DMS114 treated with DMSO at 0.1 percent for 48 hours (cell line): Measurements from ENCODE around the gene DRD2.

Source experiments
- DNase-seq: peaks from one replicate; lab custom pipeline; 2025; ENCODE audit not compliant: unreplicated experiment; lab: John Stamatoyannopoulos, UW

Gene DRD2

DNA sequence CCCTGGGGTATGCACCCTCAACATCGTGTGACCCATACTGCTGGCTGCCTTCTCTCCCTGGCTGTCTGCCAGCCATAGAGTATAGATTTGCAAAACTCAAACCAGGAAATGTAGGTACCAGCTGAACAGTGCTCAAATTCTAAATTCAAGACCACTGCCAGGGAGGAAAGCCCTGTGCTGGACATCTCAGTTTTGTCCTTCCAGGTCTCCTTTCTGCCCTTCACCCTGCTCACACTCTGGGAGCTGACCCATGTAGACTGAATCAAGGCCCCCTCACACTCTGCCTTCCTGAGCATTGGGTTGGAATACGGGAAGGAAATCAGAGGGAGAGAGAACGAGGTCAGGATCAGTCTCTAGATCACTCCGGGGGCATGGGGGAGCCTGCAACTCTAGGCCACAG is 12.4 kb upstream of the DRD2 start:
- no peak for DNase-seq

DNA sequence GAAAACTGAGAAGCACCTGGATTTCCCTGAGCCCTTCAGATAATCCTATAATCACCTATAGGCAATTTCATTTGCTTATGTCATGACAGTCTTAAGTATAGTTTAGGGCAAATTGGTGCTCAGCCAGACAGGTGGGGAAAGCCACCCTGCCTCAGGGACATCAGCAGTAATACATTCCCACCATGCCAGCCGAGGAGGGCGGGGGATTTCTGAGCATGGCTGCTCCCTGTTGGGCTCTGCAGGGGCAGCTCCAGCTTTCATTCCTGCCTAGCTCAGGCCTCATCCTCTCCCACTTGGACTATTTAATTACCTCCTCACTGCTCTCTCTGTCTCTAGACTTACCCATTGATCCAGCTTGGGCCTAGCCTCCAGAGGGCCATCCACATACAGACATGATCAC is 9.0 kb upstream of the DRD2 start:
- no peak for DNase-seq

DNA sequence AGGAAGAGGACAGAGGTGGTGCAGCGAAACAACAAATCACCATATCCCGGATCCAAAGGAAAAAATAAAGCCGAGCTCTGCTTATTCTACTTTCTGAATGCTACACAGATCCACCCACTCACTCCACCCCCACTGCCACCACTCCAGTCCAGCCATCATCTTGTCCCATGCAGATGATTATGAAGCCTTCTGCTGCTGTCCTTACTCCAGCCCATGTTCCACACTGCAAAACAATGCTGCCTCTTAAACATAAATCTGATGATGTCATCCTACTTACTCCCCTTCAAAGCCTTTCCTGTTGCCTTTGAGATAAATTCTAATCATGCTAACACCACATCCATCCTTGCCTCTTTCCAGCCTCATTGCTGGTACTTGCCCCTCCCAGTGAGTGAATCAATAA is 6.5 kb upstream of the DRD2 start:
- DNase-seq = no peak

DNA sequence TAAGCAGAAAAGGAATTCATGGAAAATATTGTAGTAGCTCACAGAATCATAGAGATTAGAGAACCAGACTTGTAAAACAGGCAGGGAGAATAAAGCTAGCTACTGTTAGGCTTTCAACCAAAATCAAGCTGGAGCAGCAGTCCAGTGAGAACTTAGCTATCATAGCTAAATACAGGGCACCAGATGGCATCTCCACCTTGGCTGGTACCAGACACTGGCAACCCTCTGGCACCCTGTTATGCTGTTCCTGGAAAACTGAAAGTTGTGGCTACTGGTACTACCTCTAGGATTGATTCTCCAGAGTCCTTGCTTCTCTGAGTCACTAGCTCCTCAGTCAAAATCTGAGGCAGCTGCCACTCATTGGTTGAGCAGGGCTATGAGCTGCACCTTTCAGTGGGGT is 6.0 kb upstream of the DRD2 start:
- no peak for DNase-seq

DNA sequence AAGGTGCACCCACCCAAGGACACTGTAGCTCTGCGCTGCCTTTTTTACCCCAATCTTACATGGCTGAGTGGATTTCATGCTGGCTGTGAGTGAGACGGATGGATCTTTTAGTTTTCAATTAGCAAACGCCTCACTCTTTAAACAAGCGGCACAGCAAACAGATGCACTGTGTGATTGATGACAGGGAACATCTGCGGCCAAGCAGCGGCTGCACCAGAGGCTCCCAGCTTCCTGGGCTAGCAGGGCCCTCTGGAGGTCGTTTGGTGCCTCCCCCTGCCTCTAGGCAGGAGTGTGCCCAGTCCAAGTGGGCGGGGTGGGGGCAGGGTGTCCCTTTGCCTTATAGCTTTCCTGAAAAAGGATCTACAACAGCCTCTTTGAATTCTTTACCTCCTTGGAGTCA is 2.1 kb upstream of the DRD2 start:
- DNase-seq = no peak

GRCh38 chr11:113476553-113476952 is 1.4 kb upstream of the DRD2 start:
- no peak for DNase-seq

- no peak for DNase-seq
Measured at GRCh38 chr11:113474362-113475159, 637 bp downstream of the DRD2 start.

DNA sequence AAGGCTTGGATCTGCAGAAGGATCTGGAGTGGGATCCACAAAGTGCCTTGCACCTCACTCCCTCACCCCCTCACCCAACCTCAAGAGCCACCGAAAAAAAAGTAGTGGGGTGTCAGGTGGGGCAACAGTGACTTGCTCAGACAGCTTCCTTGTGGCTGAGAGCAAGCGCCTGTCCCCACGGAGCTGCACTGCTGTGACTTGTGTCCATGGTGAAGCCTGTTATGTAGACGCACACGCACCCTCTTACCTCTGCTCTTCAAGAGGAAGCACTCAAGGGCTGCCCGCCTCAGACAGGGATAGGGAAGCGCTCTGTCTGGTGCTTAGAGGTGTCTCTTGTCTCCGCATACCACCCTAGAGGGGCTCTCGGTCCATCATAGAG is 1.2 kb downstream of the DRD2 start:
- DNase-seq = no peak

DNA sequence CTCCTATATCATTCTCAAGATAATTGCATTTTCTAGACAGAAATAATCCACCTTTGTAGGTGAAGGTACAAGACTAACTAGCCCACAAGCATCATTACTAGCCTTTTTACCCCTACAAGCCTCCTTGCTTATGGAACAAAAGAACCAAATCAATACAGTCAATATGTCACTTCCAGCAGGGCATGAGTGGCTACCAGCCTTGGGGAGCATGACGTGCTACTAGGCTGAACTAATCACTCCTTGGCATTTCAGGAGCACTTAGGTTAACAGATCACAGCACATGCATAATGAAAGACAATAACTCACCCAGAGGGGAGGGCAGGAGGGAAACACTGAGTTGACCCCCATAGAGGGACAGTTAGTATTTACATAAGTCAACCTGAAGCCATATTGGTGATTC is 2.7 kb downstream of the DRD2 start:
- DNase-seq = no peak

GRCh38 chr11:113470233-113470632 is 5.0 kb downstream of the DRD2 start:
- no peak for DNase-seq

DNA sequence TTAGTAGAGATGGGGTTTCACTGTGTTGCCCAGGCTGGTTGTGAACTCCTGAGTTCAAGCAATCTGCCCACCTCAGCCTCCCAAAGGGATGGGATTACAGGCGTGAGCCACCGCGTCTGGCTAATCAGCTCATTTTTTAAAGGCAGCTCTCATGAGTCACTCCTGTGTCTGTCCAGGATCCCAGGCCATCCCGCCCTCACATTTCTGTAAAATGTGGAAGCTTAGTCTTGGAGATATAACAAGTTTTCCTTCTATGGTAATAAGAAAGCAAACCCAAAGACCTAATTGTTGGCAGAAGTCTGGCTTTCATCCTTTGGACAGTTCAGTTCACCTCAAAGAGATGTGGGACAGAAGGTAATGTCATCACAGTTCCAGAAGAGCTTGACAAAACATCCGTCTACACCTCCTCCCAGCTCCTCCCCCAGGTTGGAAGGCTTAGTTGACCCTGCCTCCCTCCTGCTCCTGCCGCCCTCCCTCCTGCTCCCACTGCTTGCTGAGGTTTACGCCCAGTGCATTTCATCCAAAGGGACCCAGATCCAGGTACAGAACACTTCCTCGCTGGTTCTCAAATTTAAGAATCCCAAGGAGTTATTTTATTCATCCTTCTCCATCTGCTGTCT is 6.4 kb downstream of the DRD2 start:
- no peak for DNase-seq

DNA sequence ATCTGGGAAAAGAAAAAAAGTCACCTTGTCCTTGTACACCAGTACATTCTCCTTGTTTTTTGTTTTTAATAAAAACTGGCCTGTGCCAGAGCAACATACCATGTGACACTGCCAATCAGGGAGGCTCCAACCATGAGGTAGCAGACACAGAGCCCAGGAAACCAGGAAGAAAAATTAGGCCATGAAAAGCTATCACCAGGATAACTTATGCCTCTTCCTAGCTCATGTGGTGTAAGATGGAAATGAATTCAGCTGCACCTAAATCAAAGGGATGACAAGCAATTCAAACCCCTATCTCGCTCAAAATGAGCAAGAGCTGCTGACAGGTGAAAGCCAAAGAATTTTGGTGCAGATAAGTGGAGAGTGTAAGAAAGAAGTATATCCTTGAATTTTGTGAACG is 7.7 kb downstream of the DRD2 start:
- DNase-seq = no peak

DNA sequence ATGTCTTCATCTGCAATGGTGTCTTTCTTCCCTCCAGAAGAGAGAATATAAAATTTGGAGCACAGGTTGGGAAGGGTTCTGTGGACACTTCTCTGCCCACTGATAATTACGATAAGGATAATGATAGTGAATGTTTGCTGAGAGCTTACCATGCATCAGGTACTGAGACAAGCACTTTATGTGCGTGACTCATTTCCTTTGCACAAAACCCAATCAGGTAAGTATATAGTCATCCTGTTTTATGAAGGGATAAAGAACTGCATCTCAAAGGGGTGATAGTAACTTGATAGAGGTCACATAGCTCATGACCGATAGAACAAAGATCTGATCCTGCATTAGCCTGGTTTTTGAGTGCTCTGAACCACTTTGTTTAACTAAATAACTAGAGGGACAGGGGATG is 9.4 kb downstream of the DRD2 start:
- no peak for DNase-seq

DNA sequence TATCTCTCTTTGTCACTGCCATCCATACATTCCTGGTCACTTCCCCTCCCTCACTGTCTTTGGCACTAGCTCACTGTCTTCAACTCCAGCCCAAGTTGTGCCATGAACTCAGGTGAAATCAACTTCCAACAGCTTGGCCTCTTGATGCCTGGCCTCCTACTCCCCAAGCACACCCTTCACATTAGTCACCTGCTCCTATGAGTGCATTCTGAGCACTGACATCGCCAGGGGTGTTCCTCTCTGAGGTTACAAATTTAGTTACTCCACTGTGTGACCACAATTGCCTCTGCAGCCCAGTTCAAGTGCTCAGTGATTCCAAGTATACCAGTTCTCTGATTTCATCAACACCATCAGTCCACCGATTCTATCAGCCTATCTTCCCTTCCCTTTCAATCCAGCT is 10.8 kb downstream of the DRD2 start:
- DNase-seq = no peak

DNA sequence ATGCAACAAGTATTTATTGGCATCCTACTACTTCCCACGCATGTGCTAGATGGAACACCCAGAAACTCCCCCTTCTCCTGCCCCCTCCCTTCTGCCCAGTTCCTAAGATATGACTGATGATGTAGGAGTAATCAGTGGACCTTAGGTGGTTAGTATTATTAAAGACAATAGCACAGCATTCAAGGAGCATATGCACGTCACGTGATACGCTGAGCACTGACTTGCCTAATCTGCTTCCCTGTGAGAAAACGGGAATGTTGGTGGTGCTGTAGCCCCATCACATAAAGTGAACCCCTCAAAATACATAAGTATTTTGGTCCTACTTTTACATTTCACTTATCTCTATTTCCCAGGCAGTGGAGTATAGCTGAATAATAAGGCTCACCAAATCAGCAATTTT is 12.4 kb downstream of the DRD2 start:
- no peak for DNase-seq

DNA sequence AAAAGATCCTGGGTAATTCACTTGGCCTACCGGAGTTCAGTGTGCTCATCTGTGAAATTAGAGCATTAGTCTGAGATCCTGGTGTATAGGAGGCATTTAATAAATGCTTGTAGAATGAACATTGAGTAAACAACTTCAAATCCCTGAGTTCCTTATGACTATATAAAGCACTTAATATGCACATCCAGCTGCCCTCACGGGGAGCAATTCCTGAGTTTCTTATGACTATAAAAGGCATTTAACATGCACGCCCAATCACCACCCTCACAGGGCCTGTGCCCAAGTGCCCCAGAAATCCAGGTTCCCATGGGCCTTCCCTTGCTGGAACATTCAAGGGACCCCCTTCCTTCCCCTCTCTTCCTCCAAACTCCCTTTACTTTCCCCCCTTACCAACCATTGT is 13.6 kb downstream of the DRD2 start:
- no peak for DNase-seq

DNA sequence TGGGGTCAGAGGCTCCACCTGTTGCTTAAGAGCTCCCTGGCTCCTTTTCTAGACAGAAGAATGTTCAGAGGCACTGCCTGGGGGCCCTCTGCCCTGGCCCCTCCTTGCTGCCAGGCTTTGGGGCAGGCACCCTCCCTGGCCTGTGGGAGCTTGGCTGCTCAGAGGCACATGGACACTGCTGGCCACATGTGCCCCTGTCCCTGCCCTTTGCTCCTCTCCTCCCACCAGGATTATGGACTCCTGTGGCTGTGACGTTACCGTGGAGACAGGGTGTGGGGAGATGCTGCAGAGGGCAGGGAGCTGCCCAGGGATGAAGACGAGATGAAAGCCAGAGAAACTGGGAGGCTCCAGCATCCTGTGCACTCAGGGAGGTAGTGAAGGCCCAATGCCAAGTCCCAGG is 14.7 kb downstream of the DRD2 start:
- DNase-seq = no peak

GRCh38 chr11:113458189-113458588 is 17.0 kb downstream of the DRD2 start:
- no peak for DNase-seq

DNA sequence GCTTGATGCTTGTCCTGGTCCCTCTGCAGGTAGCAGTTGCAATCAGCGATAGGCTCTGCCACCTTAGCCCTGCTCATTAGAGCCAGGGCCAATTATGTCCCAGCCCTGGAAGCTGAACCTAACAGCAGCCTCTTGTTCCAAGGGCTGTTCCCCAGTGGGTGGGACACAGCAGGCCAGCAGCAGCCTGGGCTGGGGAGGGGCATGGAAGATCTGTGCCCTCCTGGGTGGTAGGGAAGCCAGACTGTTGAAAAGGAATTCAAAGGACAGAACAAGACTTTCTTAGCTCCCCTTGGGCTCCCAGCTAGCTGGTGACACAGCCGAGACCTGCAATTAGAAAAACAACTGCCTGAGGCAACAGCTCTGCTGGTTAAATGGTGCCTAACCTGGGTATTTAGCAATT is 17.4 kb downstream of the DRD2 start:
- no peak for DNase-seq

- DNase-seq = no peak
Measured at GRCh38 chr11:113454455-113454854, 20.7 kb downstream of the DRD2 start.

- DNase-seq = no peak
Measured at GRCh38 chr11:113449743-113450142, 25.5 kb downstream of the DRD2 start.

DNA sequence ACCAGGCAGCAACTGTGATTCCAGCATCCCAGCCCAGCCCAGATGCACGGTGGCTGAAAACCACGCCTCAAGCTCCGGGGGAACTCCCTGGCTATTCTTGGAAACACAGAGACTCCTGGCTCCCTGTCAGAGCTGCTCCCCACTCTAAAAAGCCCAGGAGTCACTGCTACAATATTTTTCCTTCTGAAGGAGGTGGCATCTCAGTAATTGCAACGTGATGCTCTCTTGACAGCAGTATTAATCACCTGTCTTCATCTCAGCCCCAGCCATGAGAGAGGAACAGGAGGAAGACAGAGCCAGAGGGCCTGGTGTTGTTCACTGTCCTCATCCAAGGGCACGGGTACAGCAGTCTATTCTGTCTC is 26.9 kb downstream of the DRD2 start:
- no peak for DNase-seq
